Testis (tissue), 3 donors: Measurements from ENCODE around the gene PEX19. TPM values are rescaled to one million over a fixed set of nuclear protein-coding genes. Genes with fewer than 3 reads are reported as not detected.
"Not testable (repeated sequence)": the region's sequence is repeated elsewhere in the genome, so short reads cannot be mapped to it uniquely, and the experiment has no call there.

ENCODE experiments used
- DNase-seq: peaks from one replicate; pipeline ENCODE4 v3.0.0-alpha.2; 2019
- H3K27ac ChIP-seq, 2 donors: fragments of 200-600 bp; sonication (generic); one replicate each; pipeline ENCODE4 v1.5.1; 2019
- H3K27me3 ChIP-seq: fragments of 200-600 bp; sonication (generic); one replicate; pipeline ENCODE4 v1.5.1; 2019
- H3K36me3 ChIP-seq: fragments of 200-600 bp; sonication (generic); one replicate; pipeline ENCODE4 v1.5.1; 2017; ENCODE audit warnings: low read depth; ENCODE audit errors: missing control alignments
- H3K4me1 ChIP-seq: fragments of 200-600 bp; sonication (generic); one replicate; pipeline ENCODE4 v1.5.1; 2019
- H3K4me3 ChIP-seq, 2 donors: fragments of 200-600 bp; sonication (generic); one replicate each; pipeline ENCODE4 v1.5.1; 2017 to 2019
- H3K9me3 ChIP-seq: fragments of 200-600 bp; sonication (generic); one replicate; pipeline ENCODE4 v1.5.1; 2017
- POLR2A ChIP-seq: fragments of 450-650 bp; IDR thresholded peaks from one replicate; pipeline ENCODE4 v1.6.1; 2017; ENCODE audit warnings: antibody characterized with exemption, mild to moderate bottlenecking, moderate library complexity
- WGBS, 2 donors: methylation state at CpG; one replicate each; pipeline ENCODE4 v1.1.5; 2018; 5-methylcytosine and 5-hydroxymethylcytosine counted together
- intact Hi-C: fragments of 100-400 bp; cut with DNase I; formaldehyde crosslinking; loops from one replicate; pipeline ENCODE4 v1.15.1; 2023; ENCODE audit warnings: low total_unique reads
- polyA plus RNA-seq: library from polyadenylated mRNA; stranded (reverse); fragments of 350-450 nt; fragmentation: Illumina TruSeq; extraction: RNeasy Lipid Tissue Mini Kit (QIAGEN cat#74804); gene quantifications from one replicate; pipeline ENCODE4 v1.2.3, GENCODE V29; 2014; ENCODE audit warnings: low read depth, low replicate concordance; ENCODE audit not compliant: insufficient read depth
- total RNA-seq, 2 donors: library from RNA; depleted of rRNA; stranded (reverse); fragments of >200 nt; gene quantifications; one replicate each; pipeline ENCODE4 v1.2.3, GENCODE V29; 2016
- TF ChIP-seq, protein P1 (sequence below), 3 experiments: fragments of 450-650 bp in 2 of 3; fragments of 200-600 bp in 1 of 3; sonication (generic) in 1 of 3; IDR thresholded peaks; one replicate each; pipeline ENCODE4 v1.5.1; 2016 to 2019; ENCODE audit warnings: antibody characterized with exemption in 3 of 3, mild to moderate bottlenecking in 2 of 3, moderate library complexity in 1 of 3

PEX19 gene
- total and polyA plus RNA-seq, 3 donors from 2014 or later = 48.5 to 63.5 (median 56.6) TPM

- no peak overlapping the region for H3K27ac ChIP-seq
- H3K9me3 ChIP-seq = no peaks in the 10 kb centered on the region
- no peaks in the 10 kb centered on the region for H3K27me3 ChIP-seq
- no peak for TF ChIP-seq POLR2A
- TF ChIP-seq, protein P1, sequence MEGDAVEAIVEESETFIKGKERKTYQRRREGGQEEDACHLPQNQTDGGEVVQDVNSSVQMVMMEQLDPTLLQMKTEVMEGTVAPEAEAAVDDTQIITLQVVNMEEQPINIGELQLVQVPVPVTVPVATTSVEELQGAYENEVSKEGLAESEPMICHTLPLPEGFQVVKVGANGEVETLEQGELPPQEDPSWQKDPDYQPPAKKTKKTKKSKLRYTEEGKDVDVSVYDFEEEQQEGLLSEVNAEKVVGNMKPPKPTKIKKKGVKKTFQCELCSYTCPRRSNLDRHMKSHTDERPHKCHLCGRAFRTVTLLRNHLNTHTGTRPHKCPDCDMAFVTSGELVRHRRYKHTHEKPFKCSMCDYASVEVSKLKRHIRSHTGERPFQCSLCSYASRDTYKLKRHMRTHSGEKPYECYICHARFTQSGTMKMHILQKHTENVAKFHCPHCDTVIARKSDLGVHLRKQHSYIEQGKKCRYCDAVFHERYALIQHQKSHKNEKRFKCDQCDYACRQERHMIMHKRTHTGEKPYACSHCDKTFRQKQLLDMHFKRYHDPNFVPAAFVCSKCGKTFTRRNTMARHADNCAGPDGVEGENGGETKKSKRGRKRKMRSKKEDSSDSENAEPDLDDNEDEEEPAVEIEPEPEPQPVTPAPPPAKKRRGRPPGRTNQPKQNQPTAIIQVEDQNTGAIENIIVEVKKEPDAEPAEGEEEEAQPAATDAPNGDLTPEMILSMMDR (IDR thresholded peaks at IDR 0.05) = no peak
- no peaks in the 10 kb centered on the region for H3K4me1 ChIP-seq
- no peaks in the 10 kb centered on the region for H3K36me3 ChIP-seq
- intact Hi-C loops = no loop called here
- DNase-seq = no peak
- 91 to 92% methylated on average over 8 of the region's 8 CpGs for WGBS, 2 donors
- H3K4me3 ChIP-seq = no peak overlapping the region
These were observed 8.4 kb upstream of the PEX19 start for GRCh38 chr1:160293020-160293968.

GRCh38 chr1:160291248-160292220 lies 6.6 kb upstream of the PEX19 start:
- Histone ChIP-seq H3K9me3 (no peaks in the 10 kb centered on the region), H3K27me3 (no peaks in the 10 kb centered on the region), H3K4me1 (no peaks in the 10 kb centered on the region), H3K36me3 (no peaks in the 10 kb centered on the region), H3K4me3 (no peak overlapping the region), H3K27ac (no peak overlapping the region)
- WGBS, 2 donors = 37 to 39% methylated on average over 11 of the region's 11 CpGs
- no peak for TF ChIP-seq POLR2A
- TF ChIP-seq, protein P1 (IDR thresholded peaks at IDR 0.05) = peak; percentile 76 to 84 (median 80)
- peak; percentile 81 for DNase-seq
- intact Hi-C loops = no loop called here

DNA sequence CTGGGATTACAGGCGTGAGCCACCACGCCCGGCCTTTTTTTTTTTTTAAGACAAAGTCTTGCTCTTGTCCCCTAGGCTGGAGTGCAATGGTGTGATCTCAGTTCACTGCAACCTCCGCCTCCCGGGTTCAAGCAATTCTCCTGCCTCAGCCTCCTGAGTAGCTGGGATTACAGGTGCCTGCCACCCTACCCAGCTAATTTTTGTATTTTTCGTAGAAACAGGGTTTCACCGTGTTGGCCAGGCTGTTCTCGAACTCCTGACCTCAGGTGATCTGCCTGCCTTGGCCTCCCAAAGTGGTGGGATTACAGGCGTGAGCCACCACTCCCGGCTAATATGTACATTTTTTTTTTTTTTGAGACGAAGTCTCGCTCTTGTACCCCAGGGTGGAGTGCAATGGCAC lies 2.8 kb upstream of the PEX19 start:
- H3K4me3 ChIP-seq, H3K27me3 ChIP-seq, DNase-seq, intact Hi-C loops, H3K9me3 ChIP-seq, H3K27ac ChIP-seq, H3K36me3 ChIP-seq: not testable (repeated sequence)
- 90 to 96% methylated on average over 12 of the region's 12 CpGs for WGBS, 2 donors
- peaks cover 11% of the 10 kb centered on the region for H3K4me1 ChIP-seq

GRCh38 chr1:160285506-160285905 lies 573 bp upstream of the PEX19 start:
- Histone ChIP-seq H3K9me3 (no peaks in the 10 kb centered on the region), H3K27me3 (no peaks in the 10 kb centered on the region), H3K27ac (no peak overlapping the region), H3K4me3 (peak overlapping the region; percentile 65 to 82), H3K36me3 (no peaks in the 10 kb centered on the region), H3K4me1 (peaks cover 11% of the 10 kb centered on the region)
- intact Hi-C loops = no loop called here
- peak; percentile 20 for DNase-seq
- WGBS, 2 donors = 39 to 69% methylated on average over 23 of the region's 23 CpGs
- TF ChIP-seq, protein P1 (IDR thresholded peaks at IDR 0.05) = no peak
- no peak for TF ChIP-seq POLR2A
